Stimulated activated CD8-positive, alpha-beta memory T cell treated with anti-CD3 and anti-CD28 coated beads, Interleukin-15, amount 100 ng/mL, for 24 hours (primary cell): ENCODE measurements around the gene MS4A6E.
"Not testable (repeated sequence)": the region's sequence is repeated elsewhere in the genome, so short reads cannot be mapped to it uniquely, and the experiment has no call there.

Experiments
- DNase-seq: peaks from one replicate; pipeline ENCODE4 v3.0.0-alpha.2; 2020; ENCODE audit warnings: low read depth

MS4A6E gene

GRCh38 chr11:60336767-60337391 lies 9.8 kb downstream of the MS4A6E start:
- DNase-seq: no peak

GRCh38 chr11:60338053-60338452 lies 11.0 kb downstream of the MS4A6E start:
- no peak for DNase-seq

GRCh38 chr11:60339356-60339755 lies 12.3 kb downstream of the MS4A6E start:
- no peak for DNase-seq

GRCh38 chr11:60343094-60343704 lies 16.1 kb downstream of the MS4A6E start:
- no peak for DNase-seq

- no peak for DNase-seq
Measured at GRCh38 chr11:60344146-60344545, 17.1 kb downstream of the MS4A6E start.

GRCh38 chr11:60345489-60345888 lies 18.4 kb downstream of the MS4A6E start:
- DNase-seq: no peak

- DNase-seq: no peak
Measured at GRCh38 chr11:60347084-60347797, 20.2 kb downstream of the MS4A6E start.

- no peak for DNase-seq
Measured at GRCh38 chr11:60348116-60348515, 21.1 kb downstream of the MS4A6E start.

- DNase-seq: no peak
Measured at GRCh38 chr11:60349990-60350389, 22.9 kb downstream of the MS4A6E start.

GRCh38 chr11:60357771-60358170 lies 30.7 kb downstream of the MS4A6E start:
- no peak for DNase-seq

- no peak for DNase-seq
Measured at GRCh38 chr11:60360621-60361020, 33.6 kb downstream of the MS4A6E start.

GRCh38 chr11:60362241-60362640 lies 35.2 kb downstream of the MS4A6E start:
- DNase-seq: no peak

- DNase-seq: no peak
Measured at GRCh38 chr11:60363542-60364470, 36.8 kb downstream of the MS4A6E start.

GRCh38 chr11:60366262-60366904 lies 39.3 kb downstream of the MS4A6E start:
- not testable (repeated sequence) for DNase-seq

- DNase-seq: no peak
Measured at GRCh38 chr11:60367009-60367408, 40.0 kb downstream of the MS4A6E start.

- no peak for DNase-seq
Measured at GRCh38 chr11:60367896-60368295, 40.8 kb downstream of the MS4A6E start.

- DNase-seq: no peak
Measured at GRCh38 chr11:60370252-60370810, 43.3 kb downstream of the MS4A6E start.

- DNase-seq: no peak
Measured at GRCh38 chr11:60370811-60371298, 43.8 kb downstream of the MS4A6E start.

- no peak for DNase-seq
Measured at GRCh38 chr11:60371386-60371785, 44.3 kb downstream of the MS4A6E start.

GRCh38 chr11:60371854-60372253 lies 44.8 kb downstream of the MS4A6E start:
- DNase-seq: no peak

GRCh38 chr11:60372767-60373166 lies 45.7 kb downstream of the MS4A6E start:
- no peak for DNase-seq
